Measurements from ENCODE around the gene DNPH1.

GRCh38 chr6:43188426-43188825 lies 40.9 kb downstream of the DNPH1 start:
- TF ChIP-seq ZNF274 (IDR thresholded peaks at IDR 0.05; ENCODE audit: low read depth, low read length) (no peak), SUZ12 (IDR thresholded peaks at IDR 0.05; ENCODE audit: extremely low read depth, insufficient read depth, insufficient read length) (no peak)
